ENCODE results near the gene ABLIM2.

ABLIM2 gene

GRCh38 chr4:8136529-8136928 lies 22.1 kb downstream of the ABLIM2 start:
- no peak for ATAC-seq

- ATAC-seq: no peak
Measured at GRCh38 chr4:8135666-8136065, 22.9 kb downstream of the ABLIM2 start.

- no peak for ATAC-seq
Measured at GRCh38 chr4:8133897-8134563, 24.6 kb downstream of the ABLIM2 start.

- ATAC-seq: no peak
Measured at GRCh38 chr4:8132947-8133705, 25.5 kb downstream of the ABLIM2 start.

GRCh38 chr4:8132400-8132799 lies 26.2 kb downstream of the ABLIM2 start:
- no peak for ATAC-seq

- ATAC-seq: no peak
Measured at GRCh38 chr4:8131826-8132225, 26.8 kb downstream of the ABLIM2 start.

GRCh38 chr4:8131210-8131609 lies 27.4 kb downstream of the ABLIM2 start:
- no peak for ATAC-seq

- no peak for ATAC-seq
Measured at GRCh38 chr4:8130346-8131066, 28.1 kb downstream of the ABLIM2 start.

GRCh38 chr4:8129785-8130184 lies 28.8 kb downstream of the ABLIM2 start:
- ATAC-seq: no peak

- no peak for ATAC-seq
Measured at GRCh38 chr4:8129136-8129535, 29.5 kb downstream of the ABLIM2 start.

GRCh38 chr4:8128100-8128856 lies 30.3 kb downstream of the ABLIM2 start:
- no peak for ATAC-seq

GRCh38 chr4:8127051-8127826 lies 31.4 kb downstream of the ABLIM2 start:
- ATAC-seq: no peak

- ATAC-seq: no peak
Measured at GRCh38 chr4:8126523-8126922, 32.1 kb downstream of the ABLIM2 start.

GRCh38 chr4:8125526-8126056 lies 33.0 kb downstream of the ABLIM2 start:
- ATAC-seq: no peak

GRCh38 chr4:8123870-8124269 lies 34.7 kb downstream of the ABLIM2 start:
- ATAC-seq: no peak

- ATAC-seq: no peak
Measured at GRCh38 chr4:8123389-8123788, 35.2 kb downstream of the ABLIM2 start.

GRCh38 chr4:8122746-8123145 lies 35.9 kb downstream of the ABLIM2 start:
- ATAC-seq: no peak

- ATAC-seq: no peak
Measured at GRCh38 chr4:8121292-8122015, 37.2 kb downstream of the ABLIM2 start.

- no peak for ATAC-seq
Measured at GRCh38 chr4:8120501-8120900, 38.1 kb downstream of the ABLIM2 start.

- ATAC-seq: no peak
Measured at GRCh38 chr4:8119877-8120276, 38.7 kb downstream of the ABLIM2 start.

- ATAC-seq: no peak
Measured at GRCh38 chr4:8118531-8118930, 40.1 kb downstream of the ABLIM2 start.
